Thoracic aorta (tissue), 2 donors: Measurements from ENCODE around the gene UIMC1. TPM values are rescaled to one million over a fixed set of nuclear protein-coding genes. Genes with fewer than 3 reads are reported as not detected.

Experiments
- ATAC-seq: fragments of 150-250 bp; one replicate; pipeline ENCODE4 v1.8.0; 2017; ENCODE audit warnings: low read depth; ENCODE audit not compliant: insufficient number of reproducible peaks, low FRiP score
- DNase-seq: peaks from one replicate; pipeline ENCODE4 v3.0.0-alpha.2; 2020; ENCODE audit warnings: low spot score
- H3K27ac ChIP-seq, 2 donors: fragments of 200-600 bp; sonication (generic); 1 replicate in 1 of 2; 2 replicates in 1 of 2; pipeline ENCODE4 v1.5.1; 2016; ENCODE audit warnings: mild to moderate bottlenecking in 2 of 2, moderate library complexity in 2 of 2
- H3K27me3 ChIP-seq: fragments of 200-600 bp; sonication (generic); replicated peaks from 2 replicates; pipeline ENCODE4 v1.6.0; 2016; ENCODE audit warnings: mild to moderate bottlenecking; ENCODE audit not compliant: insufficient read depth
- H3K36me3 ChIP-seq: fragments of 200-600 bp; sonication (generic); one replicate; pipeline ENCODE4 v1.5.1; 2016
- H3K4me1 ChIP-seq, 2 donors: fragments of 200-600 bp; sonication (generic); 1 replicate in 1 of 2; 2 replicates in 1 of 2; pipeline versions ENCODE4 v1.5.1 to v1.6.0; 2016; ENCODE audit warnings: low read depth in 2 of 2, mild to moderate bottlenecking in 1 of 2; ENCODE audit not compliant: control insufficient read depth in 1 of 2
- H3K4me3 ChIP-seq: fragments of 200-600 bp; sonication (generic); 2 replicates; pipeline ENCODE4 v1.5.1; 2016; ENCODE audit warnings: mild to moderate bottlenecking
- H3K9me3 ChIP-seq: fragments of 200-600 bp; sonication (generic); 2 replicates; pipeline ENCODE4 v1.5.1; 2016
- total RNA-seq, 2 donors: library from RNA; depleted of rRNA; stranded (reverse); fragments of >200 nt; gene quantifications; one replicate each; pipeline versions ENCODE4 v1.1.0 to v1.2.3, GENCODE V29; 2016
- TF ChIP-seq, protein P1 (sequence below): fragments of 200-600 bp; sonication (generic); IDR thresholded peaks from one replicate; pipeline ENCODE4 v1.5.1; 2019; ENCODE audit warnings: antibody characterized with exemption

The UIMC1 gene
- total RNA-seq, 2 donors from 2014 or later: 27.3 to 40.9 TPM

DNA sequence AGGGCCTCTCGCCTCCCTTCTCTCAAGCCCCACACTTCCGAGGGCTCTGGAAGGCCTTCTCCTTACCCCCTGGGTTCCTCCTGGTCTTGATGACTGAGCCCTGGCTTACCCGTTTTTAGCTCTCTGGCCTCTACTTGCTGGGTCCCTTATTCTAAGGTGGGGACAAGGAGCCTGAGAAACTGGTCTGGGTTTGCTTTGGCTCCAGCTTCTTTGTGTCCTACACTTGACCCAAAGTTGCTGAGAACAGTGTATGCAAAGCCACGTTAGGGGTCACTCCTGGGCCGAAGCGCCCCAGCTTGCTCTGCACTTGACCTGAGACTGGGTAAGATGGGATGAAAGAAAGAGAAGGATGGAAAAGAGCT is 16.7 kb upstream of the UIMC1 start:
- H3K9me3 ChIP-seq: no peaks in the 10 kb centered on the region
- TF ChIP-seq, protein P1, sequence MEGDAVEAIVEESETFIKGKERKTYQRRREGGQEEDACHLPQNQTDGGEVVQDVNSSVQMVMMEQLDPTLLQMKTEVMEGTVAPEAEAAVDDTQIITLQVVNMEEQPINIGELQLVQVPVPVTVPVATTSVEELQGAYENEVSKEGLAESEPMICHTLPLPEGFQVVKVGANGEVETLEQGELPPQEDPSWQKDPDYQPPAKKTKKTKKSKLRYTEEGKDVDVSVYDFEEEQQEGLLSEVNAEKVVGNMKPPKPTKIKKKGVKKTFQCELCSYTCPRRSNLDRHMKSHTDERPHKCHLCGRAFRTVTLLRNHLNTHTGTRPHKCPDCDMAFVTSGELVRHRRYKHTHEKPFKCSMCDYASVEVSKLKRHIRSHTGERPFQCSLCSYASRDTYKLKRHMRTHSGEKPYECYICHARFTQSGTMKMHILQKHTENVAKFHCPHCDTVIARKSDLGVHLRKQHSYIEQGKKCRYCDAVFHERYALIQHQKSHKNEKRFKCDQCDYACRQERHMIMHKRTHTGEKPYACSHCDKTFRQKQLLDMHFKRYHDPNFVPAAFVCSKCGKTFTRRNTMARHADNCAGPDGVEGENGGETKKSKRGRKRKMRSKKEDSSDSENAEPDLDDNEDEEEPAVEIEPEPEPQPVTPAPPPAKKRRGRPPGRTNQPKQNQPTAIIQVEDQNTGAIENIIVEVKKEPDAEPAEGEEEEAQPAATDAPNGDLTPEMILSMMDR: no peak
- no peaks in the 10 kb centered on the region for H3K36me3 ChIP-seq
- no peak for DNase-seq
- peaks cover 8 to 13% of the 10 kb centered on the region in 2 donors for H3K4me1 ChIP-seq
- H3K27ac ChIP-seq: peak overlapping the region; percentile 69 to 78
- ATAC-seq: no peak
- peak overlapping the region; percentile 83 for H3K4me3 ChIP-seq
- no peaks in the 10 kb centered on the region for H3K27me3 ChIP-seq

DNA sequence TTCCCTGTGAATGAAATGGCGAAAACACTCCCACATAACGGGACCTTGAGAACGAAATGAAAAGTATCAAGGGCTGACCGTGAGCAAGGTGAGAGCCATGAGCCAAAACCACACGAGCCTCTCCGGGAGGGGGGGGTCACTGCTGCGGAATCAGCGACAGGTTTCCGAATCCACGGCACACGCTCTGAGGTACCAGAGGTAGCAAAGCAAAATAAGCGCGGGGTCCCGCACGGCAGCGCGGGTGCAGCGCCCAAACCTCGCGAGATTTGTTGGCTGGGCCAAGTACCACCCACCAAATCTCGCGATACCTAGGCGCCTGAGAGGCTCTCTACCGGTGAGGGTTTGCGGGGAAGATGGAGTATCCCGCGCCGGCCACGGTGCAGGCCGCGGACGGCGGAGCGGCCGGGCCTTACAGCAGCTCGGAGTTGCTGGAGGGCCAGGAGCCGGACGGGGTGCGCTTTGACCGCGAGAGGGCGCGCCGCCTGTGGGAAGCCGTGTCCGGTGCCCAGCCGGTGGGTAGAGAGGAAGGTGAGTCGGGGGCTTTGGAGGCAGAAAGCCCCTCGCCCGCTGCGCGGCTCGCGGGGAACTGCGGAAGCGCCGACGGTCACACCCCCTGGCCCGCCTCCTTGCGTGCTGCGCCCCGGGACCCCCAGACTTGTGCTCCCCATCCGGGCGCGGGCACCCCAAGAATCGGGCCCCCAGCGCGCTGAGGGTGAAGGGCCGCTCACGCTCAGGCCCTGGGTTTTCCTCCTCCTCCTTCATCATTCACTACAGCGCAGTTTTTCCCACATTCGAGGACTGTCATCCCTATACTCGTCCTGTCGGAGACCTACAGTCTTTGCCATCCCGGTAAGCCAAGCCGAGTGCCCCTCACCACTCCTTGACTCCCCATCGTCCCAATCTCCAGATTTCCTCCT is 16.1 kb upstream of the UIMC1 start, which contains the start of gene ZNF346:
Gene ZNF346 (plus strand): TSS at position 311 of the 917 bp plus-strand sequence. CDS start 43 bp downstream, at position 354.
- Histone ChIP-seq H3K4me1 (peaks cover 8 to 13% of the 10 kb centered on the region in 2 donors), H3K36me3 (no peaks in the 10 kb centered on the region), H3K27me3 (no peaks in the 10 kb centered on the region), H3K4me3 (peak within 1 kb of the TSS; percentile 83), H3K9me3 (no peaks in the 10 kb centered on the region), H3K27ac (peak within 1 kb of the TSS; percentile 69 to 78)
- peak; percentile 80 for ATAC-seq
- TF ChIP-seq, protein P1: peak; percentile 50
- peak; percentile 69 for DNase-seq

DNA sequence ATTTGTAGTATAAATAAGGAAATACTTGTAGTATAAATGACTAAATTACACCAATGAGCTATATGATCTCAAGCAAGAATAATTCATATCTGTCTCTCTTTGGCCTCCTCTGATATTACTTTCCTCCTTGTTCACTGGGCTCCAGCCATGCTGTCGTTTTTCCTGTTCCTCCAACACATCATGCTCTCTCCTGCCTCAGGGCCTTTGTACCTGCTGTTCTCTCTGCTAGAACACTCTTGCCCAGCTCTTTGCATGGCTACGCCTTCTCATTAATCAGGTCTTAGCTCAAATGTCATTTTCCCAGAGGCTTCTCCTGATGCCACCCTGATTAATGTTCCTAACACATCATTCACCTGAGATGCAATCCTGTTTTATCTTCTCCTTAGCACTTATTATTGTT is 13.5 kb upstream of the UIMC1 start:
- Histone ChIP-seq H3K36me3 (no peaks in the 10 kb centered on the region), H3K4me1 (peaks cover 8 to 13% of the 10 kb centered on the region in 2 donors), H3K4me3 (no peak overlapping the region), H3K9me3 (no peaks in the 10 kb centered on the region), H3K27me3 (no peaks in the 10 kb centered on the region), H3K27ac (no peak overlapping the region)
- TF ChIP-seq, protein P1: no peak
- ATAC-seq (no peak), DNase-seq (no peak)

DNA sequence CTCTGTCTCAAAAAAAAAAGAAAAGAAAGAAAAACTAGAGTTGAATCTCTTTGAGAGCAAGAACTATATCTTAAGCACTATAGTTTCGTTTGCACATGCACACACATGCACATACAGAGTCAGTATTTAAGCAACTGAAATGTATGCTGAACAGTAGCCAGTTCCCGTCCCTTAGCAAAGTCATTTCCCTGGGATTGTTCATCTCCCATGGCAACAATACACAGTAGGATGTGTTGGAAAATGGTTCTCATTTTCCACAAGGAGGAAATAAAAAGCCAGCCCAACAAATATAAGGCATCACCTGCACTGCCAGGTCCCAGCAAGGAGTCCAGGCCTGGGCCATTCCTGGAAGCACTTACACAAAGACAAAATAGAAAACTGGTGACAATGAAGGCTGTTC is 11.8 kb upstream of the UIMC1 start:
- Histone ChIP-seq H3K9me3 (no peaks in the 10 kb centered on the region), H3K27me3 (no peaks in the 10 kb centered on the region), H3K4me1 (peaks cover 5 to 10% of the 10 kb centered on the region in 2 donors), H3K4me3 (no peak overlapping the region), H3K27ac (no peak overlapping the region), H3K36me3 (no peaks in the 10 kb centered on the region)
- ATAC-seq (no peak), DNase-seq (no peak)
- TF ChIP-seq, protein P1: no peak

DNA sequence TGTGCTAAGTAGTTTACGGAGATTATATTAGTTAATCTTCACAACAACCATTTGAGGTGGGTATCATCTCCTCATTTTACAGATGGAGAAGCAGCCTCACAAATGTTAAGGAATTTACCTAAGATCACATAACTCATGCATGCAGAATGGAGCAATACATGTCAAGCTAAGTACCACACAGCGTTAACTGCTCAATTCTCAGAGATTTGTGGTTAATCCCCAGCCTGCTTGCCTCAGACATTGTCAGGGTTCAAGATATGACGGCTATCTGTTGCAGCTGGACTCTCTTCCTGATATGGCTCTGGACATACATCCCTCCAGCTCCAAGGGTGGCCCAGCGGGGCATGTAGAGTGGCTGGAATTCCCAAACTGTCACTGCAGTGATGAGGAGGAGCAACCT is 8.6 kb upstream of the UIMC1 start:
- Histone ChIP-seq H3K4me1 (no peaks in the 10 kb centered on the region), H3K4me3 (no peak overlapping the region), H3K27me3 (no peaks in the 10 kb centered on the region), H3K9me3 (no peaks in the 10 kb centered on the region), H3K36me3 (no peaks in the 10 kb centered on the region), H3K27ac (no peak overlapping the region)
- TF ChIP-seq, protein P1: no peak
- DNase-seq (no peak), ATAC-seq (no peak)
